Esophagus muscularis mucosa (tissue), 4 donors: ENCODE measurements around the gene ADAMTS16.

Source experiments
- EP300 ChIP-seq: sonication (generic); formaldehyde crosslinking; IDR thresholded peaks from one replicate; pipeline ENCODE4 v1.6.1; 2017; ENCODE audit warnings: antibody characterized with exemption
- POLR2A ChIP-seq: fragments of 450-650 bp; IDR thresholded peaks from one replicate; pipeline ENCODE4 v1.6.1; 2017; ENCODE audit warnings: antibody characterized with exemption, moderate library complexity, mild to moderate bottlenecking, low read depth
- POLR2AphosphoS5 ChIP-seq, 2 donors: sonication (generic); formaldehyde crosslinking; IDR thresholded peaks; one replicate each; pipeline ENCODE4 v1.6.1; 2017; ENCODE audit warnings: antibody characterized with exemption in 2 of 2
- TF ChIP-seq, protein P1 (sequence below), 3 experiments: fragments of 200-600 bp in 2 of 3; fragments of 450-650 bp in 1 of 3; sonication (generic) in 2 of 3; IDR thresholded peaks; one replicate each; pipeline ENCODE4 v1.5.1; 2017 to 2019; ENCODE audit warnings: antibody characterized with exemption in 3 of 3, mild to moderate bottlenecking in 2 of 3, moderate library complexity in 1 of 3

DNA sequence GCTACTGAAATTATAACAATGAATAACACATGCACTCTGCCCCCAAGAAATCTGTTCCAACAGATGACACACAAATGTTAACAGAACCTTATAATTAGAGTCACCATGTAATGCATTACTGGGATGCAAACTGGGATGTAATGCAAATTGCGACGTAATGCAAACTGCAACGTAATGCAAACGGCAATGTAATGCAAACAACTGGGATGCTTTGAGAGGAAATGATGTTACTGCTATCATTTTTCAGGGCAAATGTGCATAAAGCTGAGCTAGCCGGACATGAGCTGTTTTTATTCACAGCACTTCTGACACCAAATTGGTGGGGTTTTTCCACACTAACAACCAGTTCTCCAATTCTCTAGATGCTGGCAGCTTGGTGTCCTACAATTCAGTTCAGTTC lies 117.2 kb downstream of the ADAMTS16 start:
- TF ChIP-seq POLR2A: no peak
- TF ChIP-seq, protein P1, sequence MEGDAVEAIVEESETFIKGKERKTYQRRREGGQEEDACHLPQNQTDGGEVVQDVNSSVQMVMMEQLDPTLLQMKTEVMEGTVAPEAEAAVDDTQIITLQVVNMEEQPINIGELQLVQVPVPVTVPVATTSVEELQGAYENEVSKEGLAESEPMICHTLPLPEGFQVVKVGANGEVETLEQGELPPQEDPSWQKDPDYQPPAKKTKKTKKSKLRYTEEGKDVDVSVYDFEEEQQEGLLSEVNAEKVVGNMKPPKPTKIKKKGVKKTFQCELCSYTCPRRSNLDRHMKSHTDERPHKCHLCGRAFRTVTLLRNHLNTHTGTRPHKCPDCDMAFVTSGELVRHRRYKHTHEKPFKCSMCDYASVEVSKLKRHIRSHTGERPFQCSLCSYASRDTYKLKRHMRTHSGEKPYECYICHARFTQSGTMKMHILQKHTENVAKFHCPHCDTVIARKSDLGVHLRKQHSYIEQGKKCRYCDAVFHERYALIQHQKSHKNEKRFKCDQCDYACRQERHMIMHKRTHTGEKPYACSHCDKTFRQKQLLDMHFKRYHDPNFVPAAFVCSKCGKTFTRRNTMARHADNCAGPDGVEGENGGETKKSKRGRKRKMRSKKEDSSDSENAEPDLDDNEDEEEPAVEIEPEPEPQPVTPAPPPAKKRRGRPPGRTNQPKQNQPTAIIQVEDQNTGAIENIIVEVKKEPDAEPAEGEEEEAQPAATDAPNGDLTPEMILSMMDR (IDR thresholded peaks at IDR 0.05): no peak
- no peak for TF ChIP-seq EP300
- no peak for TF ChIP-seq POLR2AphosphoS5 (IDR thresholded peaks at IDR 0.05)
